Smooth muscle cell (in vitro differentiated cells): ENCODE measurements around the gene SART1. TPM values are rescaled to one million over a fixed set of nuclear protein-coding genes. Genes with fewer than 3 reads are reported as not detected.

Source experiments
- DNase-seq: peaks from one replicate; lab custom pipeline; 2025; ENCODE audit not compliant: unreplicated experiment; lab: John Stamatoyannopoulos, UW
- H2AFZ ChIP-seq: fragments of 200-600 bp; sonication (generic); 2 replicates; pipeline ENCODE4 v1.6.0; 2016; ENCODE audit warnings: antibody characterized with exemption, low read depth, mild to moderate bottlenecking
- H3F3A ChIP-seq: fragments of 200-600 bp; sonication (generic); 2 replicates; pipeline ENCODE4 v1.6.0; 2017; ENCODE audit warnings: antibody characterized with exemption, low read depth
- H3K27ac ChIP-seq: fragments of 200-600 bp; sonication (generic); 2 replicates; pipeline ENCODE4 v1.5.1; 2016; ENCODE audit warnings: low read depth, mild to moderate bottlenecking
- H3K27me3 ChIP-seq: fragments of 200-600 bp; sonication (generic); 2 replicates; pipeline ENCODE4 v1.6.1; 2016; ENCODE audit warnings: low read depth, mild to moderate bottlenecking
- H3K36me3 ChIP-seq: fragments of 200-600 bp; sonication (generic); 2 replicates; pipeline ENCODE4 v1.5.1; 2016; ENCODE audit warnings: low read depth
- H3K4me1 ChIP-seq: fragments of 200-600 bp; sonication (generic); 2 replicates; pipeline ENCODE4 v1.5.1; 2016; ENCODE audit warnings: low read depth
- H3K4me2 ChIP-seq: fragments of 200-600 bp; sonication (generic); 2 replicates; pipeline ENCODE4 v1.6.0; 2016; ENCODE audit warnings: mild to moderate bottlenecking
- H3K4me3 ChIP-seq: fragments of 200-600 bp; sonication (generic); 2 replicates; pipeline ENCODE4 v1.5.1; 2016; ENCODE audit warnings: mild to moderate bottlenecking
- H3K79me2 ChIP-seq: fragments of 200-600 bp; sonication (generic); 2 replicates; pipeline ENCODE4 v1.6.0; 2016; ENCODE audit warnings: low read depth, mild to moderate bottlenecking
- H3K9ac ChIP-seq: fragments of 200-600 bp; sonication (generic); 2 replicates; pipeline ENCODE4 v1.6.0; 2016; ENCODE audit warnings: low read depth
- H3K9me3 ChIP-seq: fragments of 200-600 bp; sonication (generic); replicated peaks from 2 replicates; pipeline ENCODE4 v1.5.1; 2016; ENCODE audit warnings: low read depth
- H4K20me1 ChIP-seq: fragments of 200-600 bp; sonication (generic); 2 replicates; pipeline ENCODE4 v1.6.0; 2016; ENCODE audit warnings: low read depth
- CTCF ChIP-seq: fragments of 200-600 bp; sonication (generic); IDR thresholded peaks from 2 replicates; pipeline ENCODE4 v1.5.1; 2017; ENCODE audit warnings: borderline replicate concordance, mild to moderate bottlenecking, antibody characterized with exemption; ENCODE audit not compliant: insufficient read depth, poor library complexity, severe bottlenecking
- WGBS: methylation state at CpG from one replicate; pipeline ENCODE4 v1.1.7; 2016; ENCODE audit warnings: low lambda C conversion rate; 5-methylcytosine and 5-hydroxymethylcytosine counted together
- polyA plus RNA-seq: library from polyadenylated mRNA; unstranded; fragments of >200 nt; fragmentation: Nextera tagmentation; extraction: Ambion mirVana; gene quantifications from 2 replicates; pipeline ENCODE4 v1.2.1, GENCODE V29; 2016
- total RNA-seq: library from RNA; depleted of rRNA; stranded (reverse); fragments of >200 nt; gene quantifications from 2 replicates; pipeline ENCODE4 v1.2.3, GENCODE V29; 2014

Gene SART1
- total and polyA plus RNA-seq, 2 experiments from 2014 or later, result 22.5 to 62.5 TPM

DNA sequence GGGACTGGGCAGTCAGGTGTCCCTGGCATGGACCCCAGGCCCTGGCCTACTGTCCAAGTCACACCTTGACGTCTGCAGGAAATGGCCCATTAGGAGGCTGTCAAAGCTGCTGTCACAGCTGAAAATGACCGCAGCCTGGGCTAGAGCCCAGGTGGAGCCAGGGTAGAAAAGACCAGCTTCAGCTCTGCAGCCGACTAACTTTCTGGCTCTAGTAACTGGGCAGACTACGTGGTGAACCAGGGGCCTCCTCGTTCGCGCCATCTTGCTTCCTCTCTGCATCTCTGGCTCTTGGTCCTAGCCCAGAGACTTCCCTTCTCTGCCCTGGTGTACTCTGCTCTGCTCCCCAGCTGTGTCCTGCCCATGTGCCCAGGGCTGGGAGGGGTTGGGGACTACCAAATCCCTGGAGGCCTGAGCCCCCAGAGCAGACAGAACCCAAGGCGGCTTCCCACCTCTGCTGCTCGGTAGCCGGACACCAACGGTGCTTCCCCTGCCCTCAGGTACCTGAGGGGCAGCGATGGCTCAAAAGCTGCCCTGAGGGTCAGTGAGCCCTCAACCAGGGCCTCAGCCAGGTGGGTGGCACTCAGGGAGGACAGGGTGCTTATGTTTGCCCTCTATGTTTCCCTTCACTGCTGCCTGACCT, 19.7 kb downstream of the SART1 start:
- no peak overlapping the region for H3K4me2 ChIP-seq
- no peaks in the 10 kb centered on the region for H4K20me1 ChIP-seq
- no peak overlapping the region for H3K4me3 ChIP-seq
- H3K79me2 ChIP-seq, result no peaks in the 10 kb centered on the region
- no peaks in the 10 kb centered on the region for H3K36me3 ChIP-seq
- no peak for TF ChIP-seq CTCF
- H2AFZ ChIP-seq, result no peak overlapping the region
- no peak overlapping the region for H3K9ac ChIP-seq
- H3K4me1 ChIP-seq, result no peaks in the 10 kb centered on the region
- no peaks in the 10 kb centered on the region for H3F3A ChIP-seq
- H3K9me3 ChIP-seq, result no peaks in the 10 kb centered on the region
- H3K27me3 ChIP-seq, result no peaks in the 10 kb centered on the region
- no peak overlapping the region for H3K27ac ChIP-seq
- WGBS, result 88% methylated on average over 12 of the region's 12 CpGs
- DNase-seq, result no peak

- H3F3A ChIP-seq, result no peaks in the 10 kb centered on the region
- no peak overlapping the region for H3K4me3 ChIP-seq
- H3K36me3 ChIP-seq, result no peaks in the 10 kb centered on the region
- no peaks in the 10 kb centered on the region for H3K27me3 ChIP-seq
- H2AFZ ChIP-seq, result no peak overlapping the region
- no peaks in the 10 kb centered on the region for H3K4me1 ChIP-seq
- no peak overlapping the region for H3K27ac ChIP-seq
- no peak for TF ChIP-seq CTCF
- H3K4me2 ChIP-seq, result no peak overlapping the region
- no peak for DNase-seq
- no peak overlapping the region for H3K9ac ChIP-seq
- no peaks in the 10 kb centered on the region for H3K9me3 ChIP-seq
- no peaks in the 10 kb centered on the region for H4K20me1 ChIP-seq
- WGBS, result 89% methylated on average over 16 of the region's 16 CpGs
- no peaks in the 10 kb centered on the region for H3K79me2 ChIP-seq
Measured at GRCh38 chr11:65981972-65982823, 20.7 kb downstream of the SART1 start.

- H3K4me2 ChIP-seq, result no peak overlapping the region
- no peak overlapping the region for H3K9ac ChIP-seq
- H3F3A ChIP-seq, result no peaks in the 10 kb centered on the region
- no peak for TF ChIP-seq CTCF
- H4K20me1 ChIP-seq, result no peaks in the 10 kb centered on the region
- no peak overlapping the region for H3K27ac ChIP-seq
- no peaks in the 10 kb centered on the region for H3K27me3 ChIP-seq
- H2AFZ ChIP-seq, result no peak overlapping the region
- H3K36me3 ChIP-seq, result no peaks in the 10 kb centered on the region
- no peaks in the 10 kb centered on the region for H3K9me3 ChIP-seq
- H3K79me2 ChIP-seq, result no peaks in the 10 kb centered on the region
- WGBS, result 90% methylated on average over 20 of the region's 22 CpGs
- no peaks in the 10 kb centered on the region for H3K4me1 ChIP-seq
- H3K4me3 ChIP-seq, result no peak overlapping the region
- DNase-seq, result no peak
Measured at GRCh38 chr11:65982824-65983588, 21.5 kb downstream of the SART1 start.
